Measurements from ENCODE around the gene SLC45A2.

- TF ChIP-seq USF1 (IDR thresholded peaks at IDR 0.05) (no peak), EP300 (IDR thresholded peaks at IDR 0.05; ENCODE audit: borderline replicate concordance) (no peak), EGR1 (IDR thresholded peaks at IDR 0.05) (no peak), CREB1 (IDR thresholded peaks at IDR 0.05; ENCODE audit: low read depth) (no peak), CEBPB (IDR thresholded peaks at IDR 0.05) (no peak), REST (IDR thresholded peaks at IDR 0.05; ENCODE audit: low read depth) (peak; percentile 95), TEAD4 (IDR thresholded peaks at IDR 0.05) (no peak), TAF1 (IDR thresholded peaks at IDR 0.05; ENCODE audit: low read depth) (no peak), RAD21 (IDR thresholded peaks at IDR 0.05; ENCODE audit: low read depth) (no peak), MAX (IDR thresholded peaks at IDR 0.05) (peak; percentile 36; the same call in 1 of the 2 replicates), YY1 (IDR thresholded peaks at IDR 0.05; ENCODE audit: low read depth) (no peak), FOXM1 (IDR thresholded peaks at IDR 0.05; ENCODE audit: borderline replicate concordance, low read depth) (no peak), NFIC (IDR thresholded peaks at IDR 0.05) (no peak), ZBTB7A (IDR thresholded peaks at IDR 0.05; ENCODE audit: low read depth) (no peak)
Measured at GRCh38 chr5:33936004-33936380, 48.5 kb downstream of the SLC45A2 start.
